Stimulated activated CD8-positive, alpha-beta memory T cell treated with anti-CD3 and anti-CD28 coated beads, Interleukin-7, amount 100 ng/mL, for 48 hours (primary cell): ENCODE results near the gene PRSS57.

Source experiments
- DNase-seq, 2 donors: peaks; one replicate each; pipeline ENCODE4 v3.0.0-alpha.2; 2020; ENCODE audit warnings: low read depth in 1 of 2; ENCODE audit errors: extremely low read depth in 1 of 2

The PRSS57 gene

DNA sequence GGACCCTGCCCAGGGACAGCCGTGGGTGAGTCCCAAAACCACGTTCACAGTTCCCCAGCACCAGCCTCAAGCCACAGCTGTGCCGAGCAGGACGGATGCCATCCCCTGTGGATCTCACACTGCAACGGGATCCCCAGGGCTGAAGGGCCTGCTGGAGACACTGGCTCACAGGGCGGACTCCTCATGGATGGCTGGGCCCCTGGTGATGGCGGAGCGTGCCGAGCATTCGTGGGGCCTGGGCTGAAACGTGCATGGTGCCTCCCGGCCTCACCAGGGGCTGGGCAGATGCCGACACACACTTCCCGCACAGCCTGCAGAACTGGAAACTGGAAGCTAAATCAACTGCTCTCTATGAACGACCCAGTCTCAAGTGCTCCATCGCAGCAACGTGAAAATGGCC lies 41.8 kb downstream of the PRSS57 start:
- no peak for DNase-seq

- DNase-seq = no peak
Measured at GRCh38 chr19:652467-653389, 42.5 kb downstream of the PRSS57 start.

GRCh38 chr19:651991-652390 lies 43.3 kb downstream of the PRSS57 start:
- DNase-seq = no peak

DNA sequence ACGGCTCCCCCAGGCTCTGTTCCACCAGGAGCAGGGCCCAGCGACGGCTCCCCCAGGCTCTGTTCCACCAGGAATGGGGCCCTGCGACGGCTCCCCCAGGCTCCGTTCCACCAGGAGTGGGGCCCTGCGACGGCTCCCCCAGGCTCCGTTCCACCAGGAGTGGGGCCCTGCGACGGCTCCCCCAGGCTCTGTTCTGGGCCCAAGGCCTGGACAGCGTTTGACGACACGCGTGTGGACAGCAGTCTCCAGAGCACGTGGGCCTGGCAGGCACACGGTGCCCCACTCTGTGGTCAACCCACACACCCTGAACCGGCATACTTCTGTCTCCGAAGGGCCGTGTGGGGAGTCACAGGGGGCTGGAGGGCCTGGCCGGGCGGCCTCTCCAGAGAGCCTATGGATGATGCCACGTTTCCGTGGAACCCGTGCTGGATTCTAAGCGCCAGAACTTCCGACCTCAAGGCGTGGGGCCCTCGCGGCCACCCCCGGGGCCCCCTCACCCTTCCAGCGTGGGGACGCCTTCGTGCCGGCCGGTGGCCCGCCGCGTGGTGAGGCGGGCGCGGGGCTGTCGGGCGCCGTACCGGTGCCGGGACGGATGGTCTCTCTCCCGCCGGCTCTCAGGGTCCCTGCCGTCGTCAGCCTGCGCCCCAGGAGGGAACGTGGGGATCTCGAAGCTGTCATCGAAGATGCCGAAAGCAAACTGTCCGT lies 44.0 kb downstream of the PRSS57 start:
- DNase-seq = no peak

DNA sequence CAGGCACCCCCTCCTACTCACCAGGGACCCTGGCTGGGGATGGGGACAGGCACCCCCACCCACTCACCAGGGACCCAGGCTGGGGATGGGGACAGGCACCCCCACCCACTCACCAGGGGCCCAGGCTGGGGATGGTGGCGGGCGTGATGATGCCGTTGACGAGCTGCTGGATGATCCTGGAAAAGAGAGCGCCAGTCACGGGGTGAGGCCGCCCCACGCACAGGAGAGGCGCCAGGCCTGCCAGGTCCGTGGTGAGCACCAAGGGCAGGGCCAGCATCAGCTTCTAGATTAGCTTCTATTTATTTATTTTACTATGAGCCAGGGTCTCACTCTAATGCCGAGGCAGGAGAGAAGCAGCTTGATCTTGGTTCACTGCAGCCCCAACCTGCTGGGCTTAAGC lies 45.1 kb downstream of the PRSS57 start:
- no peak for DNase-seq

- DNase-seq = no peak
Measured at GRCh38 chr19:648904-649801, 46.1 kb downstream of the PRSS57 start.

DNA sequence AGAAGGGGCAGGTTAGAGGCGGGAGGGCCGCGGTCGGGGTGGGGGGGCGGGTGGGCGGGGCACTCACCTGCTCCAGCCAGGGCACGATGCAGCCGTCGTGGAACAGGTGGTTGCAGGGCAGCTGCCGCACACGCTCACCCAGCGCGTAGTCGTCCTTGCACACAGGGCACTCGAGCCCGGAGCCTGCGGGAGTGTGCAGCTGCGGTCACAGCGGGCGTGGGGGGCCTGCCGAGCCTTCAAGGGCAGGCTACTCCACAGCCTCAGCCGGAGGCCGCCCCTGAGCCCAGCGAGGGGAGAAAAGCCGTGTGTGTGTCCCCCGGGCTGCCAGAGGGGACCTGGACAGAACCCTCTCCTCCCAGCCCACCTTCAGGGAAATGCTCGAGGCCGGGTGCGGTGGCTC lies 46.9 kb downstream of the PRSS57 start:
- no peak for DNase-seq

GRCh38 chr19:647566-648284 lies 47.5 kb downstream of the PRSS57 start:
- no peak for DNase-seq

- DNase-seq = no peak
Measured at GRCh38 chr19:646779-647565, 48.3 kb downstream of the PRSS57 start.

DNA sequence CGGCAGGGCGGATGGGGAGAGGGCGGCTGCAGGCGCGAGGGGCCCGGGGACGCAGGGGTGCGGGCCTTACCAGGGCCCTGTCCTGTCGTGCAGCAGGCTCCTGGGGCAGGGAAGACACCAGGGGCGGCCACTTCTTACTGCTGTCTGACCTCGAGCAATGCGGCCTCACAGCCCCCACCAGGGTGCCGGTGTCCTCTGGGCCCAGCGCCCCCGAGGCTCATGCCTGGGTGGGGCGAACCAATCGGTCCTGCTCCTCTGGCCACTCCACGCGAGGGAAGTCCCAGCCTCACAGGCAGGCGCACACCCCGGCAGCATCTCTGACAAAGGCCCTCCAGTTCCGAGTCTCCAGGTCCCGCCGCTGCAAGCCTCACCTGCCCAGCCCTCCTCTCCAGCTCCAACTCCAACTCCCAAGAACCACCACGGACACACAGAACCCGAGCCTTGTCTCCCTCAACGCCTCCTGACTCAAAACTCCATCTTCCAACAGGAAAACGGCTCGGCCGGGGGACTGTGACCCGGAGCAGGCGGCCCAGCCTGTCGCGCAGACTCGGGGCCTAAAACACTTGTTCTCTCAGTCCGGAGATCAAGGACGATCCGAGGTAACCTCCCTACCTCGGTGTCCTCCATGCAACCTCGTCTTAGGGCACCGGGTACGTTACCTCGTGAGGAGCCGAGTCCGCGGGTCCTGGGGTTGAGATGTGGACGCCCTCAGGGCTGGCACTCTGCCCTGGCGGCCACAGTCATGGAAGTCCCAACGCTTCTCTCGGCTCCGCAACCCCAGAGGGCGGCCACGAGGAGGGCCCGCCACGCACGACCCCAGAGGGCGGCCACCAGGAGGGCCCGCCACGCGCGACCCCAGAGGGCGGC lies 49.1 kb downstream of the PRSS57 start:
- DNase-seq = no peak

- DNase-seq = no peak
Measured at GRCh38 chr19:644789-645188, 50.5 kb downstream of the PRSS57 start.

DNA sequence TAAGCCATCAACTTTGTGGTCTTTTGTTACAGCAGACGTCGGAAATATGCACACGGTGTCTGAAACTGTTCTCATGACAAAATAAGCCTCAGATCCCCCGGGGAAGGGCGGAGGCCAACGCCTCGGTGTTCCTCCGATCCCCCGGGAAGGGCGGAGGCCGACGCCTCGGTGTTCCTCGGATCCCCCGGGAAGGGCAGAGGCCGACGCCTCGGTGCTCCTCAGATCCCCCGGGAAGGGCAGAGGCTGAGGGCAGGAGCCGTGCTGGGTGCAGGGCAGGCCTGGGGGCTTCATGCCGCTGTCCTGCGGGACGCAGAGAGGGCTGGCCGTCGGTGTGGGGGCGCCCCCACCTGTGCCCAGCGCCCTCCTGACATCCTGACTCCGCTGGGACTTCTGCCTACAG lies 50.9 kb downstream of the PRSS57 start:
- no peak for DNase-seq

DNA sequence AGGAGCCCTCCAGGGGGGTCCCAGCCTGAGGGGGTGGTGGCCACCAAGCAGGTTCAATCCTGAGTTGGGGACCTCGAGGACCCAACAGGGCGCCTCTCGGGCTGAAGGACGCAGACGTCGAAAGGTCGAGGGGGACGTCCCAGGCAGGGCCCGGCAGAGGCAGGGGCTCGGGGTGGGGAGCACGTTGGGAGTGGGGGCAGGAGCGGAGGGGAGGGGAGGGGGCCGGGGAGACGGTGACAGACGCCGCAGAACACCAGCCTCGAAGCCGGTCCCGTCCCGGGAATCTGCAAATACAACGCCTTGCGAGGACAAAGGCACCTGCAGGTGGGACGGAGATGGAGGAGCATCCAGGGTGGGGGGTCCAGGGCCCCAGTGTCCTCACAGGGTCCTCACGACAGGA lies 51.5 kb downstream of the PRSS57 start:
- no peak for DNase-seq

DNA sequence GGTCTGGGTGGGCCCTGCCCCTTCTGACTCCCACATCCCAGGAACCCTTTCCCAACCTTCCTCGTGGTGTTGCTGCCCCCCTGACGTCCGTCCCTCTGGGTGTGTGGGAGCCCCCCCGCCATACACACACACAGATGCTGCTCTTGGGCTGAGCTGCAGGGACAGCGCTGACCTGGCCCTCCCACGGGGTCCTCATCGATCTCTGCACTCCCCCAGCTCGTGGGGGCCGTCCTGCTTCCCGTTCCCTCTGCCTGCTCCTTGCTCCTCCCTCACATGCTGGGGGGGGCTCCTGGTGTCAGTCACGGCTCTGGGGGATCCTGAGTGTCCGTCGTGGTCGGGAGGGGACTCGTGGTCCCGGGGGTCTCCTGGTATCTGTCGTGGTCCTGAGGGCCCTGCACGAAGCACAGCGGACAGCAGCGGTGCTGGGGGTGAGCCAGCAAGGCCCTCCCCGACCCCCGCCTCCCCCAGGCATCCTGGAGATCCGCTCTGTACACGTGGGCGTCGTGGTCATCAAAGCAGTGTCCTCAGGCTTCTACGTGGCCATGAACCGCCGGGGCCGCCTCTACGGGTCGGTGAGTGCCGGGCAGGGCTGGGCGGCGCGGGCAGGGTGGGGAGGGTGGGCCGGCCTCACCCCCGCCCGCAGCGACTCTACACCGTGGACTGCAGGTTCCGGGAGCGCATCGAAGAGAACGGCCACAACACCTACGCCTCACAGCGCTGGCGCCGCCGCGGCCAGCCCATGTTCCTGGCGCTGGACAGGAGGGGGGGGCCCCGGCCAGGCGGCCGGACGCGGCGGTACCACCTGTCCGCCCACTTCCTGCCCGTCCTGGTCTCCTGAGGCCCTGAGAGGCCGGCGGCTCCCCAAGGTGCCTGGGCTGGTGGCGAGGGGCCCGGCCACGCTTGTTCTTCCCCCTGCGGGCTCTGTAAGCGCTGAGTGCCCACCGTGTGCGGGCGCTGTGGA lies 52.2 kb downstream of the PRSS57 start:
- no peak for DNase-seq

- no peak for DNase-seq
Measured at GRCh38 chr19:641702-642101, 53.5 kb downstream of the PRSS57 start.

DNA sequence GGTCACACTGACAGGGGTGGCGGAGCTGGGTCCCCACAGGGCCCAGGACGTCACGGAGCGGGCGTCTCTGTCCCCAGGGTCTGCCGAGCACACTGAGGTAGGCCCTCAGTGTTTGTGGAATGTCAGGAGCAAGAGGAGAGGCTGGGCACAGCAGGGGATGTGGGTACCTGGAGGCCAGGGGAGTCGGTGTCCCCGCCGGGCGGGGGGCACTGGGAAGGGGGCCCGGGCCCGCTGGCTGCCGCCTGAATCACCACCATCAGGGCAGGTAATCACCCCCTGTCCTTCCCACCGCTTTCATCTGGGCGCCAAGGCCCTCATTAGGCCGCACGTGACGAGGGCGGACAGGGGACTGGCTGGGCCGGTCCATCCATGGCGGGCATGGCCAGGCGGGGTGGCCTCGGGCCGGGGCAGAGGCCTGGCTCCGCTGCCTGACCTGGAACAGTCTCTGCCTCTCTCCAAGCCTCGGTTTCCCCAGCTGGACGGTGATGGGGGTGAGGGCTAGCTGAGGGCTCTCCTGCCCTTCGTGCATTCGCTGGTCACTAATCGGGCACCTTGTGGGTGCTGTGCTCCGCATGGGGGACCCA lies 54.6 kb downstream of the PRSS57 start:
- DNase-seq = no peak

DNA sequence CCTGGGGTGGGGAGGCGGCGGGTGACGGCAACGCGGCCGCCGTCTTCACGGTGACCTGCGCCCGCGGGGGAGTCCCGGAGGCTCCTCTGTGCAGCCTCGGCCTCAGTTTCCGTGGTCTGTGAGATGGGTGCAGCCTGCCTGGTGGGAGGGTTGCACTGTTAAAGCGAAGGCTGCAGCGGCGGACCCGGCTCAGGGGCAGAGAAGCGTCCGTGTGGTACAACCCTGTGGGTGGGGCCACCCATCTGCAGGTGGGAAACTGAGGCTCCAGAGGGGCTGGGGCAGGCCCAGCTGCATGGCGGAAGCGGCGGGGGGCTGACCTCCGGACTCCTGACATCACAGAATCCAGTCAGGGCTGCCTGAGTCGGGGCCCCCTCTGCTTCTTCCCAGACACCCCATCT lies 55.1 kb downstream of the PRSS57 start:
- no peak for DNase-seq
